HG03060 (cell line): ENCODE measurements around the gene FAR2.
"Not testable (repeated sequence)": the region's sequence is repeated elsewhere in the genome, so short reads cannot be mapped to it uniquely, and the experiment has no call there.

Experiments used
- ATAC-seq: cut with Tn5 transposase; IDR thresholded peaks from one replicate; pipeline ENCODE4 v1.9.1; 2021; ENCODE audit warnings: low read depth, moderate number of reproducible peaks; ENCODE audit not compliant: unreplicated experiment

Gene FAR2

GRCh38 chr12:29229937-29230336 lies 80.9 kb downstream of the FAR2 start:
- no peak for ATAC-seq

GRCh38 chr12:29230800-29231560 lies 81.9 kb downstream of the FAR2 start:
- ATAC-seq, result no peak

GRCh38 chr12:29232086-29232485 lies 83.0 kb downstream of the FAR2 start:
- no peak for ATAC-seq

- ATAC-seq, result no peak
These were observed 85.5 kb downstream of the FAR2 start for GRCh38 chr12:29234552-29234951.

GRCh38 chr12:29234965-29235626 lies 86.0 kb downstream of the FAR2 start:
- ATAC-seq, result no peak

GRCh38 chr12:29238822-29239291 lies 89.8 kb downstream of the FAR2 start:
- no peak for ATAC-seq

GRCh38 chr12:29239336-29239735 lies 90.3 kb downstream of the FAR2 start:
- ATAC-seq, result no peak

GRCh38 chr12:29240441-29240840 lies 91.4 kb downstream of the FAR2 start:
- no peak for ATAC-seq

GRCh38 chr12:29241821-29242591 lies 92.9 kb downstream of the FAR2 start:
- peak; percentile 51 for ATAC-seq

GRCh38 chr12:29242921-29243431 lies 93.9 kb downstream of the FAR2 start:
- ATAC-seq, result no peak

- ATAC-seq, result no peak
These were observed 95.2 kb downstream of the FAR2 start for GRCh38 chr12:29244159-29244765.

GRCh38 chr12:29245246-29245645 lies 96.2 kb downstream of the FAR2 start:
- ATAC-seq, result peak; percentile 31

GRCh38 chr12:29249930-29250329 lies 100.9 kb downstream of the FAR2 start:
- ATAC-seq, result no peak

GRCh38 chr12:29253906-29254625 lies 105.0 kb downstream of the FAR2 start:
- no peak for ATAC-seq

- ATAC-seq, result no peak
These were observed 106.0 kb downstream of the FAR2 start for GRCh38 chr12:29255042-29255441.

GRCh38 chr12:29256598-29256997 lies 107.5 kb downstream of the FAR2 start:
- ATAC-seq, result no peak

- ATAC-seq, result not testable (repeated sequence)
These were observed 108.6 kb downstream of the FAR2 start for GRCh38 chr12:29257687-29258086.

- ATAC-seq, result no peak
These were observed 115.3 kb downstream of the FAR2 start for GRCh38 chr12:29264424-29264823.

- ATAC-seq, result no peak
These were observed 120.8 kb downstream of the FAR2 start for GRCh38 chr12:29269706-29270408.
